ENCODE results near the gene S100A8.

The S100A8 gene

DNA sequence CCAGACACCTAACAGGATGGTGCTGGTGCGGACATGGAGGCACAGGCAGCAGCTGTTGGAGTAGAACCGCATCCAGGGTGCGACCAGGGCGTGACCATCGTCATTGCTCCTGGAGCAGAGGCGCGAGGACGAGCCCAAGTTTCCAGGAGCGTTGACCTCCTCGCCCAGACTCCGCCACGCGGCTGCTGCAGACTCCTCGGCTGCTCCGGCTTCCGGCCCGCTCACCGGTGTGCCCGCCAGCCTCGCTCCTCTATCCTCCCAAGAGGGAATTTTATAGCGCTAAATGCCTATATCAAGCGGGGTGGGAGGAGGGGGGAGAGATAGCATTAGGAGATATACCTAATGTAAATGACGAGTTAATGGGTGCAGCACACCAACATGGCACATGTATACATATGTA lies 10.2 kb downstream of the S100A8 start:
- H3K4me3 ChIP-seq (ENCODE audit: low read depth, low read length) = no peak overlapping the region
- TF ChIP-seq, protein P1, sequence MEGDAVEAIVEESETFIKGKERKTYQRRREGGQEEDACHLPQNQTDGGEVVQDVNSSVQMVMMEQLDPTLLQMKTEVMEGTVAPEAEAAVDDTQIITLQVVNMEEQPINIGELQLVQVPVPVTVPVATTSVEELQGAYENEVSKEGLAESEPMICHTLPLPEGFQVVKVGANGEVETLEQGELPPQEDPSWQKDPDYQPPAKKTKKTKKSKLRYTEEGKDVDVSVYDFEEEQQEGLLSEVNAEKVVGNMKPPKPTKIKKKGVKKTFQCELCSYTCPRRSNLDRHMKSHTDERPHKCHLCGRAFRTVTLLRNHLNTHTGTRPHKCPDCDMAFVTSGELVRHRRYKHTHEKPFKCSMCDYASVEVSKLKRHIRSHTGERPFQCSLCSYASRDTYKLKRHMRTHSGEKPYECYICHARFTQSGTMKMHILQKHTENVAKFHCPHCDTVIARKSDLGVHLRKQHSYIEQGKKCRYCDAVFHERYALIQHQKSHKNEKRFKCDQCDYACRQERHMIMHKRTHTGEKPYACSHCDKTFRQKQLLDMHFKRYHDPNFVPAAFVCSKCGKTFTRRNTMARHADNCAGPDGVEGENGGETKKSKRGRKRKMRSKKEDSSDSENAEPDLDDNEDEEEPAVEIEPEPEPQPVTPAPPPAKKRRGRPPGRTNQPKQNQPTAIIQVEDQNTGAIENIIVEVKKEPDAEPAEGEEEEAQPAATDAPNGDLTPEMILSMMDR (IDR thresholded peaks at IDR 0.05; ENCODE audit: control insufficient read depth, extremely low read depth, insufficient read depth) = no peak
- DNase-seq (ENCODE audit: low read depth) = no peak

DNA sequence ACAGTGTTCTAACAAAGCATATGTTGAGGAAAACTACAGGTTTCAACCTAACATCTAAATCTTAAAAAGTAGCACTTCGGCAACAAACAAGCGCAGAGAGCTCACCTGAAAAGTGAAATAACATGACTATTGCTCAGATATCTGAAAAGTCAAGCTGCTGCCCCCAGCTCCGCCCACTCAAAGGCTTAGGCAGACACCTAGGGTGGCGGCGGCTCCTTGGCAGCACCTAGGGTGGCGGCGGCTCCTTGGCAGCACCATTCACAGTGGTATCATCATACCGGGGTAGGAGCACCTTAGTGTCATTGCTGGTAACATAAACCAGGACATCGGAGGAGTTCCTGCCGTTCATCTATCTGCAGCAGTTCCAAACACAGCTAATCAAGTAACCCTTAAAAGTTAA lies 11.3 kb downstream of the S100A8 start:
- TF ChIP-seq, protein P1 (IDR thresholded peaks at IDR 0.05; ENCODE audit: control insufficient read depth, extremely low read depth, insufficient read depth) = no peak
- H3K4me3 ChIP-seq (ENCODE audit: low read depth, low read length) = no peak overlapping the region
- no peak for DNase-seq (ENCODE audit: low read depth)

DNA sequence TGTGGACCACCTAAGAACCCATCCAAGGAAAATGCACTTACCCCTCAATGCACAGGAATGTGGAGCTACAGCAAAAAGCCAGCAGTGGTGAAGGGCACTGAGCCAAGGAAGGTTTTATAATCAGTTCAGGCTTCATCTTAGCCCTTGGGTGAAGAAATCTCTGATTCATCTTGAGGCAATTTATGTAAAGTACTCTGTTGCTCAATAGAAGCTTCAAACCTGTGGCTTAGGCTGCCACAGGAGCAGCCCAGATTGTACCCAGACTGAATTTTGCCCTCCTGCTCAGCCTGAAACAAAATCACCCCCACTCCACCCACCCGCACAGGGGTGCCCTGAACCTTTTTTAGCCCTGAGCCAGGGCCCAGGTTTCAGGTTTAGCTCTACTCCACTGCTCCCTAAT lies 15.4 kb downstream of the S100A8 start, which contains the start of gene S100A12:
TSS of gene S100A12 (minus strand) at position 111 of the 400 bp plus-strand sequence. CDS start 1,029 bp downstream, outside the sequence.
- no peak within 1 kb of the TSS for H3K4me3 ChIP-seq (ENCODE audit: low read depth, low read length)
- DNase-seq (ENCODE audit: low read depth) = no peak
- TF ChIP-seq, protein P1 (IDR thresholded peaks at IDR 0.05; ENCODE audit: control insufficient read depth, extremely low read depth, insufficient read depth) = no peak

DNA sequence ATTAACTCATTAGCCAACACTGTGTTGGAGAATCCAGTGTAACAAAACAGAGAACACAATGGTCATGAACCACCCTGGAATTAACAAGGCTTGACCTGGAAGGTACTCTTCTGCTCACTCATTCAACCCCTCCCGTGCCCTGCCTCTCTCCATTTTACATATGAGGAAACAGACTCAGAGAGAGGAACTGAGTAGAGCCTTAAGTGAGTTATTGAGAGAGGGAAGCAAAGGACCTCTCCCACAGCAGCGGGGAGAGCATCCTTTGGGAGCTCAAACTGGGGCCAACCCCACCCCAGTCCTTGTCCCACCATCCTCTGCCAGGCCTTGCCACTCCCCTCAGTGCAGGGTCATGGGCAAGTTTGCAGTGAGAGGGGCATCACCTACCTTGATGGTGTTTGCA lies 16.8 kb downstream of the S100A8 start:
- no peak for DNase-seq (ENCODE audit: low read depth)
- H3K4me3 ChIP-seq (ENCODE audit: low read depth, low read length) = no peak overlapping the region
- TF ChIP-seq, protein P1 (IDR thresholded peaks at IDR 0.05; ENCODE audit: control insufficient read depth, extremely low read depth, insufficient read depth) = no peak

DNA sequence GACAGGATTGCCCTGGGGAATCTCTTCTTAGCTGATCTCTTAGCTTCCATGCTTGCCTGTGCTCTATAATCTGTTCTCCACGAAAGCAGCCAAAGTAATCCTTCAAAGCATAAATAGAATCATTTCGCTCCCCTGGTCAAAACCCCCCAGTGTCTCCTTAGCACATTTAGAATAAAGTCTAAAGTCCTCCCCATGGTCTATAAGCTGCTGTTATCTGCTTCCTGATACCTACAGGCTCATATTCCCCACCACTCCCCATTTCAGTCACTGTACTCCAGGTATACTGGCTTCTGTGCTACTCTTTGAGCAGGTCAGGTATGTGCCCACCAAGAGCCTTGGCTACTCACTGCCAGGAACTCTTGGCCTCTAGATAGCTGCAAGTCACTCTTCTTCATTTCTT lies 18.3 kb downstream of the S100A8 start:
- DNase-seq (ENCODE audit: low read depth) = no peak
- H3K4me3 ChIP-seq (ENCODE audit: low read depth, low read length) = no peak overlapping the region
- TF ChIP-seq, protein P1 (IDR thresholded peaks at IDR 0.05; ENCODE audit: control insufficient read depth, extremely low read depth, insufficient read depth) = no peak

DNA sequence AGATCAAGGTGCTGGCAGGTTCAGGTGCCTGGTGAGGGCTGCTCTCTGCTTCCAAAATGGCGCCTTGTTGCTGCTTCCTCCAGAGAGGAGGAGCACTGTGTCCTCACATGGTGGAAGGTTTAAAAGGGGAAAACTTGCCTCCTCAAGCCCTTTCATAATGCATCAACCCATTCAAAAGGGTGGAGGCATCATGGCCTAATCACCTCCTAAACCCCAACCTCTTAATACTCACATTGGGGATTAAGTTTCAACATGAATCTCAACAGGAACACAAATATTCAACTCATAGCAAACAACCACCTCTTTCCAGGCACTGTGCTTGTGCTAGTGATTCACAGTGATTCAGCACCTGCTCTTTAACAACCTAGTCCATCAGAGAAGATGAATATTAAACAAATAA lies 19.6 kb downstream of the S100A8 start:
- DNase-seq (ENCODE audit: low read depth) = no peak
- TF ChIP-seq, protein P1 (IDR thresholded peaks at IDR 0.05; ENCODE audit: control insufficient read depth, extremely low read depth, insufficient read depth) = no peak
- H3K4me3 ChIP-seq (ENCODE audit: low read depth, low read length) = no peak overlapping the region

DNA sequence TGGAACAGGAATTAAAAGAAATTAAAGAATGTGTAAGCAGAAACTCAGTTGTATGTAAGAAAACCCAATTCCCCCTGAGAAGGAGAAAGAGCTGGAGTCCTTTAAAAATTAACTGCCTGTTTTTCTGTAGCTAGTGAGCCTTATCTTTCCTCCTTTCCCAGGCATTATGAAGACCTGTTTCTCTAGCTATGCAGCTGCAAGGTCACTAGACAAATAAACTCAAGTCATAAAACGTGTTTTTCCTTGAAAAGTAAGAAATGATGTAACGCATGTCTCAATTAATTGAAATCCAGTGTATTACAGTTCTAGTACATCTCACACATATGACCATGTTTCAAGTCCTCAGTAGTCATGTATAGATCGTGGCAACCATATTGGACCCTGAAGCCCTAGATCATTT lies 20.7 kb downstream of the S100A8 start:
- no peak for DNase-seq (ENCODE audit: low read depth)
- H3K4me3 ChIP-seq (ENCODE audit: low read depth, low read length) = no peak overlapping the region
- TF ChIP-seq, protein P1 (IDR thresholded peaks at IDR 0.05; ENCODE audit: control insufficient read depth, extremely low read depth, insufficient read depth) = no peak
